IMR-90 (cell line): ENCODE results near the gene CFAP58. TPM values are rescaled to one million over a fixed set of nuclear protein-coding genes. Genes with fewer than 3 reads are reported as not detected.

Experiments used
- ATAC-seq: fragments of 200-7000 bp; cut with Tn5 transposase; 2 replicates; pipeline ENCODE4 v1.9.1; 2020; ENCODE audit warnings: low read depth, mild to moderate bottlenecking, moderate library complexity
- BruUV-seq: library from RNA; stranded (reverse); fragments of 400-500 nt; replicated peaks from 2 replicates; lab custom pipeline; 2021; lab: Mats Ljungman, UMichigan
- CTCF ChIA-PET: fragments of 300-600 bp; formaldehyde crosslinking; extraction: SDS; loops from one replicate; lab custom pipeline; 2021; ENCODE audit warnings: antibody characterized with exemption; lab: Yijun Ruan, JAX
- POLR2A ChIA-PET: fragments of 300-600 bp; sonication (Branson Sonifier 250); formaldehyde crosslinking; loops from one replicate; lab custom pipeline; 2022; ENCODE audit warnings: antibody characterized with exemption; ENCODE audit not compliant: unreplicated experiment; lab: Charles Lee
- DNase-seq: peaks from one replicate; pipeline ENCODE4 v3.0.0; 2013
- H2AFZ ChIP-seq: replicated peaks from 2 replicates; pipeline ENCODE3; 2013; ENCODE audit warnings: low read length, mild to moderate bottlenecking; ENCODE audit not compliant: poor library complexity
- H2AK5ac ChIP-seq: 2 replicates; pipeline ENCODE4 v1.6.1; 2013; ENCODE audit warnings: low read depth, low read length, inconsistent platforms
- H2AK9ac ChIP-seq: replicated peaks from 2 replicates; pipeline ENCODE3; 2013; ENCODE audit warnings: mild to moderate bottlenecking, low read depth, low read length, moderate library complexity; ENCODE audit not compliant: poor library complexity
- H2BK120ac ChIP-seq: 2 replicates; pipeline ENCODE4 v1.6.1; 2013; ENCODE audit warnings: low read depth, low read length, inconsistent platforms
- H2BK15ac ChIP-seq: 3 replicates; pipeline ENCODE4 v1.6.1; 2013; ENCODE audit warnings: low read depth, low read length, inconsistent platforms
- H2BK20ac ChIP-seq: 2 replicates; pipeline ENCODE4 v1.6.1; 2013; ENCODE audit warnings: low read depth, mild to moderate bottlenecking, inconsistent platforms, low read length, moderate library complexity
- H2BK5ac ChIP-seq: 2 replicates; pipeline ENCODE4 v1.6.1; 2013; ENCODE audit warnings: mild to moderate bottlenecking, low read depth, low read length, inconsistent platforms; ENCODE audit not compliant: poor library complexity, severe bottlenecking
- H3K14ac ChIP-seq: replicated peaks from 2 replicates; pipeline ENCODE4 v1.6.1; 2013; ENCODE audit warnings: low read depth, low read length, inconsistent platforms
- H3K18ac ChIP-seq: 2 replicates; pipeline ENCODE4 v1.6.1; 2013; ENCODE audit warnings: low read depth, low read length, control low read depth
- H3K23ac ChIP-seq: 2 replicates; pipeline ENCODE4 v1.6.1; 2013; ENCODE audit warnings: low read depth, low read length, inconsistent platforms
- H3K27ac ChIP-seq: 2 replicates; pipeline ENCODE4 v1.5.1; 2013; ENCODE audit warnings: mild to moderate bottlenecking, control low read depth, low read length; ENCODE audit not compliant: insufficient read depth
- H3K27me3 ChIP-seq: 2 replicates; pipeline ENCODE4 v1.6.1; 2013; ENCODE audit warnings: low read length; ENCODE audit not compliant: control insufficient read depth, insufficient read depth
- H3K36me3 ChIP-seq: 2 replicates; pipeline ENCODE4 v1.6.1; 2013; ENCODE audit warnings: low read length, mixed read lengths; ENCODE audit not compliant: control insufficient read depth, insufficient read depth
- H3K4ac ChIP-seq: 2 replicates; pipeline ENCODE4 v1.6.1; 2013; ENCODE audit warnings: low read depth, low read length, inconsistent platforms
- H3K4me1 ChIP-seq: 2 replicates; pipeline ENCODE4 v1.6.1; 2013; ENCODE audit warnings: low read length, mixed read lengths; ENCODE audit not compliant: control insufficient read depth, insufficient read depth
- H3K4me2 ChIP-seq: 2 replicates; pipeline ENCODE4 v1.6.1; 2013; ENCODE audit warnings: low read depth, mild to moderate bottlenecking, control low read depth, low read length, moderate library complexity
- H3K4me3 ChIP-seq: 2 replicates; pipeline ENCODE4 v1.5.1; 2013; ENCODE audit warnings: low read depth, mild to moderate bottlenecking, control low read depth, low read length, moderate library complexity; ENCODE audit not compliant: insufficient read depth
- H3K56ac ChIP-seq: 2 replicates; pipeline ENCODE4 v1.6.1; 2013; ENCODE audit warnings: low read length, inconsistent platforms; ENCODE audit not compliant: insufficient read depth; ENCODE audit errors: extremely low read depth
- H3K79me1 ChIP-seq, 2 experiments: 2 replicates each; pipeline ENCODE4 v1.6.1; 2013; ENCODE audit warnings: low read length in 2 of 2, inconsistent platforms in 1 of 2, low read depth in 1 of 2
- H3K9ac ChIP-seq: 2 replicates; pipeline ENCODE4 v1.6.1; 2013; ENCODE audit warnings: low read depth, low read length, control low read depth
- H3K9me1 ChIP-seq: 2 replicates; pipeline ENCODE4 v1.6.1; 2013; ENCODE audit warnings: low read length, inconsistent platforms; ENCODE audit not compliant: insufficient read depth
- H3K9me3 ChIP-seq: 2 replicates; pipeline ENCODE4 v1.6.1; 2013; ENCODE audit warnings: low read length; ENCODE audit not compliant: control insufficient read depth, insufficient read depth
- H4K20me1 ChIP-seq: 2 replicates; pipeline ENCODE4 v1.6.1; 2013; ENCODE audit warnings: low read length, inconsistent platforms; ENCODE audit not compliant: insufficient read depth
- H4K5ac ChIP-seq: 2 replicates; pipeline ENCODE4 v1.6.1; 2013; ENCODE audit warnings: mild to moderate bottlenecking, low read depth, low read length, control low read depth
- H4K8ac ChIP-seq, 2 experiments: 2 replicates each; pipeline ENCODE4 v1.6.1; 2013; ENCODE audit warnings: low read depth in 2 of 2, low read length in 2 of 2, control low read depth in 1 of 2, inconsistent platforms in 1 of 2
- H4K91ac ChIP-seq: 2 replicates; pipeline ENCODE4 v1.6.1; 2013; ENCODE audit warnings: low read depth, low read length, inconsistent platforms; ENCODE audit not compliant: insufficient read depth
- BHLHE40 ChIP-seq: fragments of 150-350 bp; IDR thresholded peaks from 2 replicates; pipeline ENCODE4 v1.6.1; 2016; ENCODE audit warnings: mild to moderate bottlenecking, low read depth, low read length
- CEBPB ChIP-seq: IDR thresholded peaks from 2 replicates; pipeline ENCODE4 v1.6.1; 2012; ENCODE audit warnings: low read depth, low read length, improper control_type of control experiment
- CHD1 ChIP-seq: IDR thresholded peaks from 2 replicates; pipeline ENCODE4 v1.6.1; 2012; ENCODE audit warnings: low read depth, low read length, improper control_type of control experiment
- MAFK ChIP-seq: IDR thresholded peaks from 2 replicates; pipeline ENCODE4 v1.6.1; 2012; ENCODE audit warnings: low read depth, low read length, improper control_type of control experiment
- MAZ ChIP-seq: IDR thresholded peaks from 2 replicates; pipeline ENCODE4 v1.6.1; 2012; ENCODE audit warnings: low read depth, mild to moderate bottlenecking, low read length, improper control_type of control experiment, moderate library complexity, borderline replicate concordance
- NFE2L2 ChIP-seq: fragments of 150-350 bp; IDR thresholded peaks from 2 replicates; pipeline ENCODE4 v1.6.1; 2016; ENCODE audit warnings: low read depth, mild to moderate bottlenecking, low read length
- POLR2A ChIP-seq: IDR thresholded peaks from 2 replicates; pipeline ENCODE4 v1.6.1; 2012; ENCODE audit warnings: mild to moderate bottlenecking, low read depth, low read length
- RAD21 ChIP-seq: IDR thresholded peaks from 2 replicates; pipeline ENCODE4 v1.6.1; 2012; ENCODE audit warnings: low read length, improper control_type of control experiment
- RCOR1 ChIP-seq: IDR thresholded peaks from 2 replicates; pipeline ENCODE4 v1.6.1; 2012; ENCODE audit warnings: mild to moderate bottlenecking, low read length, improper control_type of control experiment; ENCODE audit not compliant: insufficient replicate concordance
- RFX5 ChIP-seq: IDR thresholded peaks from 2 replicates; pipeline ENCODE4 v1.8.0; 2012; ENCODE audit warnings: low read depth, mild to moderate bottlenecking, low read length, moderate library complexity
- SMC3 ChIP-seq: fragments of 150-350 bp; IDR thresholded peaks from 2 replicates; pipeline ENCODE4 v1.6.1; 2016; ENCODE audit warnings: low read depth, mild to moderate bottlenecking, antibody characterized with exemption, low read length, moderate library complexity
- WGBS, 2 experiments: methylation state at CpG; one replicate each; pipeline versions ENCODE4 v1.1.5 to v1.1.7; 2013; ENCODE audit warnings: missing lambda C conversion rate in 2 of 2; ENCODE audit not compliant: insufficient read length in 1 of 2; ENCODE audit errors: extremely low coverage in 2 of 2; 5-methylcytosine and 5-hydroxymethylcytosine counted together
- dilution Hi-C: fragments of 300-500 bp; cut with HindIII; formaldehyde crosslinking; loops from one replicate; pipeline ENCODE4 v1.14.3; 2018; ENCODE audit warnings: low sequenced_read_pairs; ENCODE audit not compliant: unreplicated experiment
- in situ Hi-C: fragments of 300-500 bp; cut with MboI; formaldehyde crosslinking; loops from 3 replicates; pipeline ENCODE4 v1.14.3; 2019; ENCODE audit warnings: low sequenced_read_pairs, inconsistent platforms, mixed read lengths
- intact Hi-C: fragments of 100-400 bp; cut with micrococcal nuclease; formaldehyde crosslinking; loops from 2 replicates; pipeline ENCODE4 v1.10.0; 2022
- polyA plus RNA-seq, 3 experiments: library from polyadenylated mRNA; depleted of rRNA; stranded (reverse); fragments of >200 nt; gene quantifications; 2 replicates each; pipeline ENCODE4 v1.2.3, GENCODE V29; 2012; ENCODE audit warnings: low replicate concordance in 1 of 3
- total RNA-seq: library from RNA; depleted of rRNA; stranded (reverse); fragments of >200 nt; gene quantifications from 2 replicates; pipeline ENCODE4 v1.2.3, GENCODE V29; 2012
- TF ChIP-seq, protein P1 (sequence below): fragments of 150-350 bp; IDR thresholded peaks from 2 replicates; pipeline ENCODE4 v1.6.1; 2016; ENCODE audit warnings: low read depth, mild to moderate bottlenecking, low read length, moderate library complexity, borderline replicate concordance
- TF ChIP-seq, protein P2 (sequence below): fragments of 150-350 bp; IDR thresholded peaks from 2 replicates; pipeline ENCODE4 v1.6.1; 2017; ENCODE audit warnings: mild to moderate bottlenecking, antibody characterized with exemption, low read length, low read depth

The CFAP58 gene
- total and polyA plus RNA-seq, 2 of the 4 experiments (the other 2 are of a cell fraction): 0.36 to 0.72 TPM

DNA sequence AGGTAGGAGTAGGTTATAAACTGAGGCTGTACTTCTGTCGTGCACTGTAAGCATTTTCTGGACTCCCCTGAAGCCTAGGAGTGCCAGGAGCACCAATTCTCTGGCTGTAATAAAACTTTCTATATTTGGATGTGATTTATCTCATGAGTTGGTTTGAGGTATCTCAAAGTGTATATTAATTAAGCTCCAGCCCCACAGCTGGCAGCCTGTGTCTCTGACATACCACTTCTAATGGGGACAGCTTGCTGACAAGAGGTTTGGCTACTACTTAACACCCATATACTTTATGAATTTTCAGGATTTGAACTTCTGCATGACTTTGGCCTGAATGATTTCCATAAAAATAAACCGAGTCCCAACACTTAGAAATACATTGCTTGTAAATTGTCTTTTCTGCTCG is 35.2 kb downstream of the CFAP58 start:
- Histone ChIP-seq H3K4me3 (no peak overlapping the region), H3K9ac (no peak overlapping the region), H2AK9ac (no peak overlapping the region), H2BK120ac (no peak overlapping the region), H2BK15ac (no peak overlapping the region), H2AK5ac (no peak overlapping the region), H3K9me1 (no peaks in the 10 kb centered on the region), H3K9me3 (no peaks in the 10 kb centered on the region), H2BK20ac (no peak overlapping the region), H3K79me1 (no peaks in the 10 kb centered on the region), H3K23ac (no peak overlapping the region), H3K14ac (no peak overlapping the region), H4K91ac (no peak overlapping the region), H3K4me1 (no peaks in the 10 kb centered on the region), H3K18ac (no peak overlapping the region), H3K4me2 (no peak overlapping the region), H3K4ac (no peak overlapping the region), H2AFZ (no peak overlapping the region), H4K5ac (no peak overlapping the region), H3K27ac (no peak overlapping the region), H3K36me3 (no peaks in the 10 kb centered on the region), H3K27me3 (no peaks in the 10 kb centered on the region; the same call in none of the 2 replicates), H4K8ac (no peak overlapping the region), H3K56ac (no peak overlapping the region), H4K20me1 (no peaks in the 10 kb centered on the region), H2BK5ac (no peak overlapping the region)
- DNase-seq: no peak
- no TSS peak for BruUV-seq
- WGBS, 2 experiments: 0% methylated on average over 1 of the region's 3 CpGs; no CpG with 5 or more reads in 1 of the 2 experiments
- dilution Hi-C loops (no loop called here), in situ Hi-C loops (no loop called here), intact Hi-C loops (no loop called here)
- ChIA-PET CTCF (interaction anchor here (0.7 kb wide), 1 partner anchor 98 kb away, joined by 3 read pairs; no protein-coding TSS in a partner anchor), POLR2A (no interaction called here)
- no peak for ATAC-seq
- TF ChIP-seq, protein P1, sequence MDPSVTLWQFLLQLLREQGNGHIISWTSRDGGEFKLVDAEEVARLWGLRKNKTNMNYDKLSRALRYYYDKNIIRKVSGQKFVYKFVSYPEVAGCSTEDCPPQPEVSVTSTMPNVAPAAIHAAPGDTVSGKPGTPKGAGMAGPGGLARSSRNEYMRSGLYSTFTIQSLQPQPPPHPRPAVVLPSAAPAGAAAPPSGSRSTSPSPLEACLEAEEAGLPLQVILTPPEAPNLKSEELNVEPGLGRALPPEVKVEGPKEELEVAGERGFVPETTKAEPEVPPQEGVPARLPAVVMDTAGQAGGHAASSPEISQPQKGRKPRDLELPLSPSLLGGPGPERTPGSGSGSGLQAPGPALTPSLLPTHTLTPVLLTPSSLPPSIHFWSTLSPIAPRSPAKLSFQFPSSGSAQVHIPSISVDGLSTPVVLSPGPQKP: no peak
- TF ChIP-seq CEBPB (no peak), RAD21 (no peak), CHD1 (no peak), RCOR1 (no peak), BHLHE40 (no peak), MAFK (no peak), POLR2A (no peak), NFE2L2 (no peak), SMC3 (no peak), MAZ (no peak), RFX5 (no peak)
- TF ChIP-seq, protein P2, sequence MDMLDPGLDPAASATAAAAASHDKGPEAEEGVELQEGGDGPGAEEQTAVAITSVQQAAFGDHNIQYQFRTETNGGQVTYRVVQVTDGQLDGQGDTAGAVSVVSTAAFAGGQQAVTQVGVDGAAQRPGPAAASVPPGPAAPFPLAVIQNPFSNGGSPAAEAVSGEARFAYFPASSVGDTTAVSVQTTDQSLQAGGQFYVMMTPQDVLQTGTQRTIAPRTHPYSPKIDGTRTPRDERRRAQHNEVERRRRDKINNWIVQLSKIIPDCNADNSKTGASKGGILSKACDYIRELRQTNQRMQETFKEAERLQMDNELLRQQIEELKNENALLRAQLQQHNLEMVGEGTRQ: no peak
